H9 (cell line): ENCODE data around the gene ANKRD7. TPM values are rescaled to one million over a fixed set of nuclear protein-coding genes. Genes with fewer than 3 reads are reported as not detected.

Source experiments
- DNase-seq: peaks from one replicate; pipeline ENCODE4 v3.0.0-alpha.2; 2017
- H2AFZ ChIP-seq: one replicate; pipeline ENCODE4 v1.6.1; 2013; ENCODE audit warnings: mild to moderate bottlenecking, low read length, control low read depth, moderate library complexity
- H2AK5ac ChIP-seq: 2 replicates; pipeline ENCODE4 v1.6.1; 2013; ENCODE audit warnings: low read length, control low read depth, mixed read lengths; ENCODE audit not compliant: insufficient read length
- H2BK120ac ChIP-seq: one replicate; pipeline ENCODE4 v1.6.1; 2013; ENCODE audit warnings: low read depth, mild to moderate bottlenecking, low read length, control low read depth, inconsistent platforms; ENCODE audit not compliant: poor library complexity, severe bottlenecking
- H2BK12ac ChIP-seq: 2 replicates; pipeline ENCODE4 v1.6.1; 2013; ENCODE audit warnings: low read length, control low read depth, mixed read lengths, low read depth; ENCODE audit not compliant: insufficient read length
- H2BK15ac ChIP-seq: 2 replicates; pipeline ENCODE4 v1.6.1; 2013; ENCODE audit warnings: low read depth, low read length, control low read depth
- H2BK20ac ChIP-seq: one replicate; pipeline ENCODE4 v1.6.1; 2013; ENCODE audit warnings: low read depth, mild to moderate bottlenecking, low read length, control low read depth, inconsistent platforms; ENCODE audit not compliant: poor library complexity, severe bottlenecking
- H2BK5ac ChIP-seq: 2 replicates; pipeline ENCODE4 v1.6.1; 2013; ENCODE audit warnings: low read length, control low read depth, mixed read lengths; ENCODE audit not compliant: insufficient read length
- H3K14ac ChIP-seq: 2 replicates; pipeline ENCODE4 v1.6.1; 2013; ENCODE audit warnings: low read length, control low read depth; ENCODE audit not compliant: insufficient read depth
- H3K18ac ChIP-seq: 2 replicates; pipeline ENCODE4 v1.6.1; 2013; ENCODE audit warnings: low read depth, mild to moderate bottlenecking, mixed read lengths, low read length, control low read depth; ENCODE audit not compliant: insufficient read length
- H3K23ac ChIP-seq: 2 replicates; pipeline ENCODE4 v1.6.1; 2013; ENCODE audit warnings: low read length, control low read depth, mixed read lengths, low read depth; ENCODE audit not compliant: insufficient read length
- H3K23me2 ChIP-seq: 2 replicates; pipeline ENCODE4 v1.6.1; 2013; ENCODE audit warnings: low read depth, mild to moderate bottlenecking, mixed read lengths, low read length, control low read depth; ENCODE audit not compliant: insufficient read length, poor library complexity, severe bottlenecking
- H3K27ac ChIP-seq: 2 replicates; pipeline ENCODE4 v1.5.1; 2013; ENCODE audit warnings: low read length, control low read depth, mixed read lengths, low read depth; ENCODE audit not compliant: insufficient read length
- H3K27me3 ChIP-seq: 2 replicates; pipeline ENCODE4 v1.6.1; 2013; ENCODE audit warnings: low read length, control low read depth, inconsistent platforms; ENCODE audit not compliant: insufficient read depth
- H3K4ac ChIP-seq: 2 replicates; pipeline ENCODE4 v1.6.1; 2013; ENCODE audit warnings: low read depth, mild to moderate bottlenecking, control low read depth, inconsistent platforms, low read length, moderate library complexity
- H3K4me1 ChIP-seq: 2 replicates; pipeline ENCODE4 v1.6.1; 2013; ENCODE audit warnings: low read length, control low read depth, inconsistent platforms; ENCODE audit not compliant: insufficient read depth
- H3K4me2 ChIP-seq: 2 replicates; pipeline ENCODE4 v1.6.1; 2013; ENCODE audit warnings: low read length, control low read depth, mixed read lengths; ENCODE audit not compliant: insufficient read length, insufficient read depth
- H3K56ac ChIP-seq: 2 replicates; pipeline ENCODE4 v1.6.1; 2013; ENCODE audit warnings: low read depth, mild to moderate bottlenecking, mixed read lengths, low read length, control low read depth; ENCODE audit not compliant: insufficient read length
- H3K79me1 ChIP-seq: 2 replicates; pipeline ENCODE4 v1.6.1; 2013; ENCODE audit warnings: low read depth, mild to moderate bottlenecking, moderate library complexity, low read length, control low read depth, inconsistent platforms; ENCODE audit not compliant: insufficient read depth, poor library complexity, severe bottlenecking
- H3K79me2 ChIP-seq: 2 replicates; pipeline ENCODE4 v1.6.1; 2013; ENCODE audit warnings: low read length, control low read depth, inconsistent platforms; ENCODE audit not compliant: insufficient read depth
- H3K9ac ChIP-seq: 2 replicates; pipeline ENCODE4 v1.6.1; 2013; ENCODE audit warnings: low read length, control low read depth, mixed read lengths; ENCODE audit not compliant: insufficient read length; ENCODE audit errors: extremely low read depth
- H3K9me3 ChIP-seq: one replicate; pipeline ENCODE4 v1.6.1; 2013; ENCODE audit warnings: low read depth, low read length, inconsistent platforms; ENCODE audit not compliant: control insufficient read depth
- H3T11ph ChIP-seq: one replicate; pipeline ENCODE4 v1.6.1; 2013; ENCODE audit warnings: mild to moderate bottlenecking, low read length, control low read depth, inconsistent platforms
- H4K20me1 ChIP-seq: one replicate; pipeline ENCODE4 v1.6.1; 2013; ENCODE audit not compliant: control insufficient read depth, insufficient read length, insufficient read depth
- H4K5ac ChIP-seq: 2 replicates; pipeline ENCODE4 v1.6.1; 2013; ENCODE audit warnings: low read depth, mild to moderate bottlenecking, mixed read lengths, low read length, control low read depth; ENCODE audit not compliant: insufficient read length
- H4K8ac ChIP-seq: replicated peaks from 2 replicates; pipeline ENCODE4 v1.6.1; 2013; ENCODE audit warnings: low read length, control low read depth, mixed read lengths, low read depth; ENCODE audit not compliant: insufficient read length
- H4K91ac ChIP-seq: 2 replicates; pipeline ENCODE4 v1.6.1; 2013; ENCODE audit warnings: low read depth, mild to moderate bottlenecking, moderate library complexity, mixed read lengths, low read length, control low read depth; ENCODE audit not compliant: insufficient read length
- H3K27ac Mint-ChIP-seq, 3 experiments: 2 replicates in 2 of 3; 3 replicates in 1 of 3; pipeline ENCODE4 v1.8.0; 2020 to 2021; ENCODE audit warnings: mixed read lengths in 3 of 3, mild to moderate bottlenecking in 1 of 3, moderate library complexity in 1 of 3
- H3K27me3 Mint-ChIP-seq: 2 replicates; pipeline ENCODE4 v1.8.0; 2021; ENCODE audit warnings: low read depth, mild to moderate bottlenecking, moderate library complexity, mixed read lengths
- H3K36me3 Mint-ChIP-seq, 3 experiments: 2 replicates in 2 of 3; 3 replicates in 1 of 3; pipeline ENCODE4 v1.8.0; 2020 to 2021; ENCODE audit warnings: low read depth in 3 of 3, mixed read lengths in 3 of 3; ENCODE audit not compliant: insufficient read depth in 1 of 3
- H3K4me1 Mint-ChIP-seq, 2 experiments: 2 replicates each; pipeline ENCODE4 v1.8.0; 2020; ENCODE audit warnings: mixed read lengths in 2 of 2
- H3K4me3 Mint-ChIP-seq, 2 experiments: 2 replicates in 1 of 2; 3 replicates in 1 of 2; pipeline ENCODE4 v1.8.0; 2020 to 2021; ENCODE audit warnings: mild to moderate bottlenecking in 2 of 2, mixed read lengths in 2 of 2, moderate library complexity in 1 of 2
- H3K9me3 Mint-ChIP-seq, 2 experiments: 2 replicates in 1 of 2; 3 replicates in 1 of 2; pipeline ENCODE4 v1.8.0; 2020; ENCODE audit warnings: mild to moderate bottlenecking in 2 of 2, mixed read lengths in 2 of 2, moderate library complexity in 1 of 2
- CTCF ChIP-seq: fragments of 200-600 bp; sonication (generic); conservative IDR thresholded peaks from 3 replicates; pipeline ENCODE4 v1.8.0; 2021; ENCODE audit warnings: antibody characterized with exemption, mild to moderate bottlenecking
- WGBS: extraction: QIAGEN DNeasy Blood & Tissue Kit; methylation state at CpG from one replicate; pipeline ENCODE4 v1.1.7; 2013; ENCODE audit warnings: missing lambda C conversion rate, low lambda C conversion rate, mixed read lengths; ENCODE audit not compliant: insufficient read length; ENCODE audit errors: extremely low coverage; 5-methylcytosine and 5-hydroxymethylcytosine counted together
- total RNA-seq: library from RNA; stranded (reverse); gene quantifications from 2 replicates; pipeline ENCODE4 v1.2.1, GENCODE V29; 2021

ANKRD7 gene
- total RNA-seq, 1 experiment from 2014 or later, result not detected

DNA sequence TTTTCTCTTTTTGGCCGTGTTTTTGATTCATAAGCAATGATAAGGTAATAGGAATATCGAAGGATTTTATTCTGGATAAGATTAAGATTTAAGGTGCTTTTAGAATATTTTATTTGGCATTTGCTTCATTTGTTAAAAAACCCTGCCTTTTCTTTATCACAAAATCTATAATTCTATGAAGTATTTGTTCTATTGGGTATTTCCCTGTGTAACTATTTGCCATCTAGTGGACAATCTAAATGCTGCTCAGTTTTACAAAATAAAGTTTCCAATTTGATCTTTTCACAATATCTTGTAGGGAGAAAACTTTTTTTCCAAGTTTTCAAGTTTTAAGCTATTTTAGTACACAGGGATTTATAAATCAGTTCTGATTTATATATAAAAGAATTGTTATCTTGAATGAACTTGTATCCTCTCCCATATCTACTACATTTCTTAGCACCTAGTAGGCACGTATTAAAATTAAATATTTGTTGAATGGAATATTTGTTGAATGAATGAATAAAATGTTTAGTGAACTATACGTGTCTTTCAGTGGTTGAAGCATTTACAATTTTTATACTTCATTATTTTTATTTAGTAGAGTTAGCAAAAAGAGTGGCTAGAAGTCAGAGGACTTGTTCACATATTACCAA, 26.5 kb downstream of the ANKRD7 start:
- Histone ChIP-seq H4K5ac (no peak overlapping the region), H3T11ph (no peak overlapping the region), H3K4me1 (no peaks in the 10 kb centered on the region), H3K4me2 (no peak overlapping the region), H3K14ac (no peak overlapping the region), H3K56ac (no peak overlapping the region), H2BK5ac (no peak overlapping the region), H4K8ac (no peak overlapping the region), H4K91ac (no peak overlapping the region), H4K20me1 (no peaks in the 10 kb centered on the region), H3K79me1 (no peaks in the 10 kb centered on the region), H3K27ac (no peak overlapping the region), H2BK120ac (no peak overlapping the region), H3K18ac (no peak overlapping the region), H2BK15ac (no peak overlapping the region), H2AFZ (no peak overlapping the region), H2BK20ac (no peak overlapping the region), H3K4ac (no peak overlapping the region), H3K9me3 (no peaks in the 10 kb centered on the region), H2BK12ac (no peak overlapping the region), H3K27me3 (no peaks in the 10 kb centered on the region), H3K79me2 (no peaks in the 10 kb centered on the region), H3K9ac (no peak overlapping the region), H3K23me2 (no peaks in the 10 kb centered on the region), H2AK5ac (no peak overlapping the region), H3K23ac (no peak overlapping the region)
- Mint-ChIP-seq H3K4me1 (peaks cover 4% of the 10 kb centered on the region in 2 experiments), H3K27ac (no peak overlapping the region), H3K27me3 (no peaks in the 10 kb centered on the region), H3K9me3 (no peaks in the 10 kb centered on the region), H3K4me3 (no peak overlapping the region), H3K36me3 (no peaks in the 10 kb centered on the region)
- TF ChIP-seq CTCF, result peak; percentile 52
- 100% methylated on average over 1 of the region's 4 CpGs for WGBS
- no peak for DNase-seq
